GM13976 (cell line): Measurements from ENCODE around the gene SLC1A2.

Experiments
- DNase-seq: peaks from one replicate; pipeline ENCODE4 v3.0.0; 2012; ENCODE audit warnings: low spot score
- in situ Hi-C: fragments of 300-500 bp; cut with MboI; formaldehyde crosslinking; loops from one replicate; pipeline ENCODE4 v1.12.0; 2022; ENCODE audit warnings: low sequenced_read_pairs, mixed read lengths, inconsistent platforms; ENCODE audit not compliant: unreplicated experiment
- TF ChIP-seq, protein P1 (sequence below): IDR thresholded peaks from 2 replicates; pipeline ENCODE4 v1.5.1; 2012; ENCODE audit warnings: borderline replicate concordance, mild to moderate bottlenecking; ENCODE audit not compliant: insufficient read depth; ENCODE audit errors: extremely low read depth, missing control alignments, control extremely low read depth

Gene SLC1A2

DNA sequence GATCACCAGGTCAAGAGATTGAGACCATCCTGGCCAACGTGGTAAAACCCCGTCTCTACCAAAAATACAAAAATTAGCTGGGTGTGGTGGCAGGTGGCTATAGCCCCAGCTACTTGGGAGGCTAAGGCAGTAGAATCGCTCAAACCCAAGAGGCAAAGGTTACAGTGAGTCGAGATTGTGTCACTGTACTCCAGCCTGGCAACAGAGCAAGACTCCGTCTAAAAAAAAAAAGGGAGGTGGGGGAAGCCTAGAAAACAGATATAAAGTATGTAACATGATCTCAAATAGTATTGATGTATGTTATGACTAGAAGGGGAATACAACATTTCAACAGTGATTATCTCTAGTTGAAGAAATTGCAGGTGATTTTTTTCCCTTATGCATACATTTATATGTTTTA is 61.4 kb downstream of the SLC1A2 start:
- DNase-seq = no peak
- TF ChIP-seq, protein P1, sequence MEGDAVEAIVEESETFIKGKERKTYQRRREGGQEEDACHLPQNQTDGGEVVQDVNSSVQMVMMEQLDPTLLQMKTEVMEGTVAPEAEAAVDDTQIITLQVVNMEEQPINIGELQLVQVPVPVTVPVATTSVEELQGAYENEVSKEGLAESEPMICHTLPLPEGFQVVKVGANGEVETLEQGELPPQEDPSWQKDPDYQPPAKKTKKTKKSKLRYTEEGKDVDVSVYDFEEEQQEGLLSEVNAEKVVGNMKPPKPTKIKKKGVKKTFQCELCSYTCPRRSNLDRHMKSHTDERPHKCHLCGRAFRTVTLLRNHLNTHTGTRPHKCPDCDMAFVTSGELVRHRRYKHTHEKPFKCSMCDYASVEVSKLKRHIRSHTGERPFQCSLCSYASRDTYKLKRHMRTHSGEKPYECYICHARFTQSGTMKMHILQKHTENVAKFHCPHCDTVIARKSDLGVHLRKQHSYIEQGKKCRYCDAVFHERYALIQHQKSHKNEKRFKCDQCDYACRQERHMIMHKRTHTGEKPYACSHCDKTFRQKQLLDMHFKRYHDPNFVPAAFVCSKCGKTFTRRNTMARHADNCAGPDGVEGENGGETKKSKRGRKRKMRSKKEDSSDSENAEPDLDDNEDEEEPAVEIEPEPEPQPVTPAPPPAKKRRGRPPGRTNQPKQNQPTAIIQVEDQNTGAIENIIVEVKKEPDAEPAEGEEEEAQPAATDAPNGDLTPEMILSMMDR = no peak
- in situ Hi-C loops = no loop called here

DNA sequence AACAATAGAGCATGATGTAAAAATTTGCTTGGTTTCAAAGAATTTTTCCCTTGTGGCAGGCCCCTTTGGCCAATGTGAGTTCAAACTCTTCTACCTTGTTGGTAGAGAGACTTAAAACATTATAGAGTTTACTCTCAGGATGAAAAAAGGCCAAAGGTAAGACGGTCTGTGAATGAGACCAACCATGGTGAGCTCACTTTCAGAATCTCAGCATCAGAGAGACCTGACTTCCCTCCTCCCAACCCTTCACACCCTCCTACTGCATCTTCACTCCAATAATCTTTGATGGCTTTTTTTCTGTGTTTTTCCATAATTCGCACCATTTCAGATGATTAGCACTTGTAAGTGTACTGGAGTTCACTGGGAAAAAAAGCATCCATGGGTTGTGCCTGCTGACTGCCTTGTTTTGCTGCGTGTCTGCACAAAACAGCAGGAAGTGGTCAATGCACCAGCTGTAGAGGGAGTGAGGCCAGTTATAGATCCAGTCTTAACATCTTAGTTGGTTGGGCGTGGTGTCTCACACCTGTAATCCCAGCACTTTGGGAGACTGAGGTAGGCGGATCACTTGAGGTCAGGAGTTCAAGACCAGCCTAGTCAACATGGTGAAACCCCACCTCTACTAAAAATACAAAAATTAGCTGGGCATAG is 64.1 kb downstream of the SLC1A2 start:
- TF ChIP-seq, protein P1 = no peak
- DNase-seq = no peak
- in situ Hi-C loops = no loop called here

DNA sequence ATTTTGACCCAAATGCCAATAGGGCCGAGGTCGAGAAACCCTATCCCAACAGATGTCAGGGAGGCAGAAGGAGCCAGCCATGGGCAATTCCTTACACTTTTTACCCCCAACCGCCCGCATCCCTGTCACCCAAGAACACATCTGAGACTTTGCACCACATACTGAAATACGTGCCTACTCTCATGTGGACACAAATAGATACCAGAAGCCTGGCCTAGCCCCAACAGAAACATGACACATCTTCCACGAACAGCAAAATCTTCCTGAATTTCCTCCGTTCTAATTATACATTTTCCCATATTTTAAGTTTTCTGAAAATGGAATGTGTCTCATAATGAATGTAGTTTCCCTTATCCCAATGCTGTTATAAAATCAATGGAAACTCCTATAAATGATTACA is 64.7 kb downstream of the SLC1A2 start:
- in situ Hi-C loops = no loop called here
- no peak for DNase-seq
- TF ChIP-seq, protein P1 = no peak

DNA sequence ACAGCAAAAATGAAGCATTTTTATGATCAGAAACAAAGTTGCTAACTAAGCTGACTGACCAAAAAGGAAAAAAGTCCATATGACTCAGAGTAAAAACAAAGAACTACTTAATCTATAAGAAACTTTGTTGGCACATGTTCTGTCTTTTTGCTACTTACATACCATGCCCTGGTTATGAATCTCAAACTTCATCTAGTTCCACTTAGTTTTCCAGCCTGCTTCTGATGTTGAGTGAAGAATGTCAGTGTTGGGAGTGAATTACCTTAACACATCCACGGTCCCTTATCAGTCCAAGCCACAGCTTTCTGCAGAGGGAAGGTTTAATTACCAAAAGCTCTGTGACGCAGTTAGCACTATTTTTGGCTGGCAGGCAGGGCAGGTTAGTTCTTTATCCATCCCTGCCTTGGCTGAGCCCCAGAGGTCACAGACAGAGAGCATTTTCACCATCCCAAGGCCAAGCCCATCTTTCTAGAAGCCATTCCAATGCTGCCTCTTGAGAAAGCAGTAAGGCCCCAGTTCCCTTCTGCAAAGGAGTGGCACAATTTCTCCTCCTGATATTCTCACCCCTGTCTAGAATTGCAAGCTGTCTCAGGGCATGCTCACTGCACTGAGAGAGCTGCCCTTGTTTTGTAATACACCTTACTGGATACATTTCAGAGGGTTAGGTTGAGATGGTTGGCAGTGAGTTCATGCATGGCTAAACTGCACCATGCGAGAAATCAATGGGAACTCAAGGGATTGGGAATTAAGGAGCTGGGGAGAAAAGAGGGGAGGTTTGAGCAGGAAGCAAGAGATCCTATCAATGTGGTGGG is 67.1 kb downstream of the SLC1A2 start:
- no peak for DNase-seq
- in situ Hi-C loops = no loop called here
- TF ChIP-seq, protein P1 = no peak

DNA sequence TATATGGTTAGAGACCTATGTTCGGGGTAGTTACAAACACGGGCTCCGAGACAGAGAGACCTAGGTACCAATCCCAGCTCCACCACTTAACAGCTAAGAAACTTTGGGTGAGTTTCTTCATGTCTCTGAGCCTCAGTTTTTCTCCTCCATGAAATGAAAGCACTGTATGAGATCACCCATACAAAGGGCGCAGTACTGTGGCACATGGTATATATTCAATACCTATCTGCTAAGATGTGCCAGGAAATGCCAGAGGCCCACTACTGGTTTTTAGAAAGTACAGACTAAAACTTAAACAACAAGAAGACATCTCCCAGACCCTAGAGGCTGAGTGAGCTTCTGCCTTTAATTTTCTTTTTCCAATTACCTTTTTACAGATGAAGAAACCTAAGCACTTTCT is 69.5 kb downstream of the SLC1A2 start:
- in situ Hi-C loops = no loop called here
- TF ChIP-seq, protein P1 = no peak
- DNase-seq = no peak

DNA sequence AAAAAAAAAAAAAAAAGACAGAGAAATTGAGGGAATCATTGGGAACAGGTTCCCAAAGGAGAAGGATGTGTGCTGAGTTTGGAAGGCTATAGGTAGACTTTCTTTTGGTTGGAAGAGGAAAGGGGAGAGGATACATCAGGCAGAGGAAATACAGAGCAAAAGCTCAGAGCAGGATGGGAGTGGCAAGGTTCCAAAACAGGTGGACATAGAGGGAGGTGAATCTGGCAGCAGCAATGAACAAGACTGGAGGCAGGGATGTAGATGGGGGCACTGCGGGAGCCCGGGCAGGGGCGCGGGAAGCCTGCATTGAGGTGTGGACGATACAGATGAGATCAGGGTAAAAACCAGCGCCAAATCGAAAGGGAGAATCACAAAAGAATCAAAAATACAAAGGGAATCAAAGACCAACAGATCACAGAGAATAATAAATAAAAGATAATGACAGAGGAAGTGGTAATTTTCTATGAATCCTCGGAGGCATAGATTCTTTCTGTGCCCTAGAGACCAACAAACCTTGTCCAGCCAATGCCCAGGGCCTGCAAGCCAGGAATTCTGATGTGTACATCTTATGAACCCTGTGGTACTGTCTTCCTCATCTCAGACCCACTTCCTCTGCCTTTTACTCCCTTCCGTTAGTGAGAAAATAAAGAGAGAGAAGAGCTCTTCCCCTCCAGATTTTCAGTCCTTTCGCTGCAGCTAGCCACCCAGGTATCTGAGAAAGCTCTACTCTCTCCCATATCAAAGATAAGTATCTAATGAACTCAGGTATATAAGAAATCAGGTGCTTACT is 70.3 kb downstream of the SLC1A2 start:
- no peak for DNase-seq
- TF ChIP-seq, protein P1 = no peak
- in situ Hi-C loops = no loop called here
